Stimulated activated CD4-positive, alpha-beta T cell treated with anti-CD3 and anti-CD28 coated beads, Interleukin-15, amount 100 ng/mL, for 48 hours (primary cell): ENCODE results near the gene EGFL6.

Experiments used
- DNase-seq, 2 donors: peaks; one replicate each; pipeline ENCODE4 v3.0.0-alpha.2; 2020; ENCODE audit warnings: low read depth in 2 of 2

EGFL6 gene

GRCh38 chrX:13569479-13570260, at the start of gene EGFL6:
Gene EGFL6, plus strand, starts transcription at chrX:13569601. Its CDS starts 261 bp downstream, at chrX:13569862.
- no peak for DNase-seq

- DNase-seq, result no peak
Observed at GRCh38 chrX:13520351-13520750, 49.0 kb upstream of the EGFL6 start.

GRCh38 chrX:13520936-13521335, 48.5 kb upstream of the EGFL6 start:
- DNase-seq, result no peak

GRCh38 chrX:13522811-13523210, 46.6 kb upstream of the EGFL6 start:
- DNase-seq, result no peak

- no peak for DNase-seq
Observed at GRCh38 chrX:13533726-13534125, 35.7 kb upstream of the EGFL6 start.

GRCh38 chrX:13535376-13536165, 33.8 kb upstream of the EGFL6 start:
- DNase-seq, result no peak

GRCh38 chrX:13536551-13536950, 32.9 kb upstream of the EGFL6 start:
- no peak for DNase-seq

GRCh38 chrX:13538414-13538813, 31.0 kb upstream of the EGFL6 start:
- DNase-seq, result no peak

GRCh38 chrX:13540602-13541001, 28.8 kb upstream of the EGFL6 start:
- DNase-seq, result no peak

GRCh38 chrX:13545726-13546125, 23.7 kb upstream of the EGFL6 start:
- no peak for DNase-seq

- DNase-seq, result no peak
Observed at GRCh38 chrX:13547671-13548070, 21.7 kb upstream of the EGFL6 start.

- no peak for DNase-seq
Observed at GRCh38 chrX:13550346-13550745, 19.1 kb upstream of the EGFL6 start.

GRCh38 chrX:13551610-13552009, 17.8 kb upstream of the EGFL6 start:
- DNase-seq, result no peak

GRCh38 chrX:13552892-13553291, 16.5 kb upstream of the EGFL6 start:
- DNase-seq, result no peak

- no peak for DNase-seq
Observed at GRCh38 chrX:13565511-13565910, 3.9 kb upstream of the EGFL6 start.

GRCh38 chrX:13570261-13570605, 832 bp downstream of the EGFL6 start:
- no peak for DNase-seq

- DNase-seq, result no peak
Observed at GRCh38 chrX:13571136-13571535, 1.7 kb downstream of the EGFL6 start.

GRCh38 chrX:13574600-13574999, 5.2 kb downstream of the EGFL6 start:
- no peak for DNase-seq

GRCh38 chrX:13579661-13580060, 10.3 kb downstream of the EGFL6 start:
- DNase-seq, result no peak

GRCh38 chrX:13581554-13581953, 12.2 kb downstream of the EGFL6 start:
- DNase-seq, result no peak

GRCh38 chrX:13587786-13588477, 18.5 kb downstream of the EGFL6 start:
- DNase-seq, result no peak

GRCh38 chrX:13590207-13590606, 20.8 kb downstream of the EGFL6 start:
- DNase-seq, result no peak

GRCh38 chrX:13590914-13591313, 21.5 kb downstream of the EGFL6 start:
- DNase-seq, result no peak
